ENCODE measurements around the gene ZMYND11. TPM values are rescaled to one million over a fixed set of nuclear protein-coding genes. Genes with fewer than 3 reads are reported as not detected.

ZMYND11 gene
- total and polyA plus RNA-seq, 2 of the 8 experiments (the other 6 are each of a cell fraction or from before 2014, with no cell fraction given), result 7.5 to 26.6 TPM

DNA sequence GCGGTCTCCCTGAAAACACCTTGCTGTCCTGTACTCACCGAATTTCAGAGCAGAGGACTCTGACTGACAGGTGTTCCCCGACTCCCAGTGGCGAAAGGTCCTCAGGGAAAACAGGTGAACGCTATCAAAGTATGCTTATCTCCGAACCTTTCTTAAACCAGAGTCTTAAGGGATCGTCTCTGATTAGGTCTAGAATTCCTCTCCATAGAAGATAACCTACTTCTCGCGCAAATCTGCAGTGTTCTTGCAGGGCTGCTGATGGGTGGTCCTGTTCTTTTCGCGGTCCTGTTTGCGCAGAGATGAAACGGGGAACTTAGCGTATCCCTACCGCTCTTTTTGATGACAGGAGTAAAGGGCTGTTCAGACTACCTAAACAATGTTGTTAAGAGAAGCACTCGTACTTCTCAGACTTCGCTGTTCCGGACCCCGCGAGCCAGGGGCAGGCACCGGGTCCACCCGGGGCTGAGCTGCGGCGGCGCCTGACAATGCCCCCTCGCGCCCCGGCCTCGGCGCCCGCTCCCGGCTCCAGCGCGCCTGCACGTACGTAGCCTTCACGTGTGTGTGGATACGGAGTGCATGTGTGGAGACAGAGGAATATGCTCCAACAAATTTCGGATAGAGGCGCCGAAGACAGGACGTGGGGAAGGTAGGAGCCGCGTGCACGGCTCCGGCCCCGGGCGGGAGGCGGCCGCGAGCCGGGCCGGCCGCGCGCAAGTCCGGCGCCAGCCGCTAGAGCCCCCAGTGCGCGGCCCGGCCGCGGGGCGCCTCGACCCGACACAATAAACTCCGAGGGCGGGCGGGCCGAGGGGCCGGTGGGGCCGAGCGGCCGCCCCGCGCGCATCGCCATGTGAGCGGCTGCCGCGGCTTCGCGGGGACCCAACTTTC, 766 bp upstream of the ZMYND11 start (continued):
- TF ChIP-seq, protein P1, sequence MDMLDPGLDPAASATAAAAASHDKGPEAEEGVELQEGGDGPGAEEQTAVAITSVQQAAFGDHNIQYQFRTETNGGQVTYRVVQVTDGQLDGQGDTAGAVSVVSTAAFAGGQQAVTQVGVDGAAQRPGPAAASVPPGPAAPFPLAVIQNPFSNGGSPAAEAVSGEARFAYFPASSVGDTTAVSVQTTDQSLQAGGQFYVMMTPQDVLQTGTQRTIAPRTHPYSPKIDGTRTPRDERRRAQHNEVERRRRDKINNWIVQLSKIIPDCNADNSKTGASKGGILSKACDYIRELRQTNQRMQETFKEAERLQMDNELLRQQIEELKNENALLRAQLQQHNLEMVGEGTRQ (IDR thresholded peaks at IDR 0.05; ENCODE audit: low read length), result no peak
- TF ChIP-seq NANOG (IDR thresholded peaks at IDR 0.05; ENCODE audit: insufficient read depth, low read depth, low read length, poor library complexity, severe bottlenecking) (no peak), SP4 (IDR thresholded peaks at IDR 0.05; ENCODE audit: low read length) (no peak), SP1 (IDR thresholded peaks at IDR 0.05; ENCODE audit: low read depth, low read length) (no peak), SIRT6 (IDR thresholded peaks at IDR 0.05; ENCODE audit: low read length) (no peak), CREB1 (IDR thresholded peaks at IDR 0.05) (peak; percentile 52; the same call in 1 of the 2 replicates), KDM1A (IDR thresholded peaks at IDR 0.05; ENCODE audit: borderline replicate concordance, low read length) (no peak), POLR2AphosphoS5 (IDR thresholded peaks at IDR 0.05; ENCODE audit: low read depth, low read length) (no peak), RFX5 (IDR thresholded peaks at IDR 0.05; ENCODE audit: borderline replicate concordance, low read depth, low read length) (no peak), KDM5A (IDR thresholded peaks at IDR 0.05; ENCODE audit: low read length) (no peak), TBP (IDR thresholded peaks at IDR 0.05; ENCODE audit: low read depth, low read length) (no peak), FOSL1 (IDR thresholded peaks at IDR 0.05; ENCODE audit: insufficient read depth, low read depth, low read length) (no peak), POLR2A (IDR thresholded peaks at IDR 0.05; ENCODE audit: control extremely low read depth in 1 of 2, low read depth in 2 of 2, low read length in 2 of 2) (peak; percentile 24 to 73; a peak in 2 of 3 replicates), EGR1 (IDR thresholded peaks at IDR 0.05; ENCODE audit: borderline replicate concordance, low read depth, low read length) (no peak)
- TF ChIP-seq, protein P2, sequence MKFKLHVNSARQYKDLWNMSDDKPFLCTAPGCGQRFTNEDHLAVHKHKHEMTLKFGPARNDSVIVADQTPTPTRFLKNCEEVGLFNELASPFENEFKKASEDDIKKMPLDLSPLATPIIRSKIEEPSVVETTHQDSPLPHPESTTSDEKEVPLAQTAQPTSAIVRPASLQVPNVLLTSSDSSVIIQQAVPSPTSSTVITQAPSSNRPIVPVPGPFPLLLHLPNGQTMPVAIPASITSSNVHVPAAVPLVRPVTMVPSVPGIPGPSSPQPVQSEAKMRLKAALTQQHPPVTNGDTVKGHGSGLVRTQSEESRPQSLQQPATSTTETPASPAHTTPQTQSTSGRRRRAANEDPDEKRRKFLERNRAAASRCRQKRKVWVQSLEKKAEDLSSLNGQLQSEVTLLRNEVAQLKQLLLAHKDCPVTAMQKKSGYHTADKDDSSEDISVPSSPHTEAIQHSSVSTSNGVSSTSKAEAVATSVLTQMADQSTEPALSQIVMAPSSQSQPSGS (IDR thresholded peaks at IDR 0.05; ENCODE audit: low read length), result no peak
